Measurements from ENCODE around the gene AUTS2.

The AUTS2 gene

DNA sequence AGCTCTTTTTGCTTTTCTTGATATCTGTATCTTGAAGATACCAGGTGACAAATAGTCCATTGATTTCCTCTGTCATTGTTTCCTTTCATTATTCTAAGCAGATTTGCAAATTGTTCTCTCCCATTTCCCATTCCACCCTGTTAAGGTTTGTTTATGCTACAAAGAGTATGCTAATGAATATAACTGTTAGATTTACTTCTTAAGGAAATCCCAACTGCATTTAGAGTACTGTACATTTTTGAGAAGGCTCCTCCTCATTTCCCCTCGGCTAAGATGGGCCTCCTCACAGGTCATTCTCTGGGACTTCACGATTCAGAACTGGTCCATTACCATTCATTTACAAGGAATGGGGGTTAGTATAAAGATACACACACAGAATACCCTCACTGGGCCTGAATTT is 15.6 kb downstream of the AUTS2 start:
- DNase-seq (ENCODE audit: low read depth) = no peak
- no peak for TF ChIP-seq CTCF (conservative IDR thresholded peaks at IDR 0.05; ENCODE audit: low read depth, low read length)
- H3K4me3 ChIP-seq (ENCODE audit: low read length) = no peak overlapping the region

GRCh38 chr7:69615685-69616084 is 17.4 kb downstream of the AUTS2 start:
- H3K4me3 ChIP-seq (ENCODE audit: low read length) = no peak overlapping the region
- TF ChIP-seq CTCF (conservative IDR thresholded peaks at IDR 0.05; ENCODE audit: low read depth, low read length) = no peak
- DNase-seq (ENCODE audit: low read depth) = no peak

DNA sequence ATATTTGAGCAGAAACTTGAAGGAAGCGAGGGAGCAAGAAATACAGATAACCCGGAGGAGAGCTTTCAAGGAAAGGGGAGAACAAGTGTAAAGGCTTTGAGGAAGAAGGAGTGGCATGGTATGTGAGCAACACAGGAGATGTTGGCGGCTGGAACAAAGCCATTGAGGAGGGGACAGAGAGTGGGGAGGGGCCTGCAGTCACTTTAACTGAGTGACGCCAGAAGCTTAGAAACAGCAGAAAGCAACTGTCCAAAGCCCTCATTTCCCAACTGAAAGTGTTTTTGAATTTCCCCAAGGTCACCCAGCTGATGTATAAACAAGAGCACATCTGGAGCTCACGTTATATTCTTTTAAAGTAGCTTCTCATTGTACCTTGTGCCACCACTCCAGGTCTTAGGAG is 19.1 kb downstream of the AUTS2 start:
- no peak overlapping the region for H3K4me3 ChIP-seq (ENCODE audit: low read length)
- DNase-seq (ENCODE audit: low read depth) = no peak
- no peak for TF ChIP-seq CTCF (conservative IDR thresholded peaks at IDR 0.05; ENCODE audit: low read depth, low read length)

DNA sequence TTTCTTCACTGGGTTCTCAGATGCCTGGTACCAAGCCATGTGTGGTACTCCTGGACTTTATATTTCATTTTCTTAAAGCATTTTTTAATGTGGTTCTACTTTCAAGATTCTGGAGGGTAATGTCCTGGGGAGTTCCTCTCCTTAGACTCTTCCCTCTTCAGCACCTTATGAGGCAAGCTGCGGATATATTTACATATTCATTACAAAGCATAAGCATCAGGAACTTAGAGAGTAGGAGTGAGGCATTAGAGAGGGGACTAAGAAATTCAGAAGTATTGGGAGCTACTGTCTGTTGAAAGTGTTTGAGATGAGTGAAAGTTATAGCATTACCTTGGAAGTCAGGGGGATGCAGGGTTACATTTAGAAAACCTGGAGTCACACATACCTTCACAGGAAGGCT is 20.8 kb downstream of the AUTS2 start:
- no peak overlapping the region for H3K4me3 ChIP-seq (ENCODE audit: low read length)
- no peak for TF ChIP-seq CTCF (conservative IDR thresholded peaks at IDR 0.05; ENCODE audit: low read depth, low read length)
- DNase-seq (ENCODE audit: low read depth) = no peak

- TF ChIP-seq CTCF (conservative IDR thresholded peaks at IDR 0.05; ENCODE audit: low read depth, low read length) = no peak
These were observed 21.4 kb downstream of the AUTS2 start for GRCh38 chr7:69619635-69620034.

GRCh38 chr7:69620063-69620462 is 21.8 kb downstream of the AUTS2 start:
- H3K4me3 ChIP-seq (ENCODE audit: low read length) = no peak overlapping the region
- DNase-seq (ENCODE audit: low read depth) = no peak
- no peak for TF ChIP-seq CTCF (conservative IDR thresholded peaks at IDR 0.05; ENCODE audit: low read depth, low read length)

More at GRCh38 chr7:69619635-69620034, 21.4 kb downstream of the AUTS2 start:
- H3K4me3 ChIP-seq (ENCODE audit: low read length) = no peak overlapping the region
- DNase-seq (ENCODE audit: low read depth) = no peak

DNA sequence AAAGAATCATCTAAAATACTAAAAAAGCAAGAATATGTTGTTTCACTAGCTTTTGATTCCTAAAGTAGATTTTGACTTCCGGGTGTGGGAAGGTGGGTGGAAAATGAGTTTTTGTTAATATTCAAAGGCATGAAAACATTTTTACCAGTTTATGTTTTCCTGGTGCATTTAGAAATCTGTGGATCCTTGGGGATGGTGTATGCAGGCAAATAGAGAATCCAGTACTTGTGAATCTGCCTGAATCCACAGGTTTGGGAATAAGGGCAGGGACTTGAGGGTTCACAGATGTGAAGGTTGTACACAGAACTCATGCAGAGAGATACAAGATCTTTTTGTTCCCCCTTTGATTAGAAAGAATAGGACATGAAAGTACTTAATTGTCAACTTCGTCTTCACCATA is 22.4 kb downstream of the AUTS2 start:
- no peak for DNase-seq (ENCODE audit: low read depth)
- TF ChIP-seq CTCF (conservative IDR thresholded peaks at IDR 0.05; ENCODE audit: low read depth, low read length) = no peak
- no peak overlapping the region for H3K4me3 ChIP-seq (ENCODE audit: low read length)
